Liver (tissue), 9 donors: ENCODE data around the gene MYO15A. TPM values are rescaled to one million over a fixed set of nuclear protein-coding genes. Genes with fewer than 3 reads are reported as not detected.
A peak's percentile ranks its signal among the peaks of the same experiment; 100 is the strongest.

ENCODE experiments used
- DNase-seq: peaks from one replicate; pipeline ENCODE4 v3.0.0-alpha.2; 2017; ENCODE audit warnings: low spot score
- H3K27ac ChIP-seq, 2 donors: one replicate each; pipeline ENCODE4 v1.7.0; 2013; ENCODE audit warnings: inconsistent platforms in 2 of 2, low read length in 2 of 2, control low read depth in 1 of 2, low read depth in 1 of 2, mild to moderate bottlenecking in 1 of 2
- H3K27me3 ChIP-seq, 4 donors: one replicate each; pipeline versions ENCODE4 v1.6.1 to v1.7.0; 2013; ENCODE audit warnings: low read length in 3 of 4, inconsistent platforms in 1 of 4, mild to moderate bottlenecking in 1 of 4, moderate library complexity in 1 of 4; ENCODE audit not compliant: control insufficient read depth in 4 of 4, insufficient read depth in 4 of 4
- H3K36me3 ChIP-seq, 4 donors: one replicate each; pipeline versions ENCODE4 v1.6.1 to v1.7.0; 2013; ENCODE audit warnings: low read length in 3 of 4, mild to moderate bottlenecking in 3 of 4, low read depth in 1 of 4, moderate library complexity in 1 of 4; ENCODE audit not compliant: control insufficient read depth in 4 of 4, insufficient read depth in 3 of 4
- H3K4me1 ChIP-seq, 4 donors: one replicate each; pipeline versions ENCODE4 v1.6.1 to v1.7.0; 2013; ENCODE audit warnings: low read length in 3 of 4, mild to moderate bottlenecking in 3 of 4, moderate library complexity in 1 of 4; ENCODE audit not compliant: control insufficient read depth in 4 of 4, insufficient read depth in 4 of 4
- H3K4me3 ChIP-seq, 3 donors: one replicate each; pipeline versions ENCODE4 v1.6.1 to v1.7.0; 2013; ENCODE audit warnings: low read length in 3 of 3, control low read depth in 1 of 3, low read depth in 1 of 3, mild to moderate bottlenecking in 1 of 3
- H3K9ac ChIP-seq, 2 donors: one replicate each; pipeline ENCODE4 v1.7.0; 2013; ENCODE audit warnings: low read length in 2 of 2, mild to moderate bottlenecking in 2 of 2, moderate library complexity in 2 of 2, control low read depth in 1 of 2, low read depth in 1 of 2
- H3K9me3 ChIP-seq, 4 donors: one replicate each; pipeline versions ENCODE4 v1.6.1 to v1.7.0; 2013; ENCODE audit warnings: low read length in 3 of 4; ENCODE audit not compliant: control insufficient read depth in 4 of 4
- ATF3 ChIP-seq: IDR thresholded peaks from 2 replicates; pipeline ENCODE4 v1.6.1; 2016; ENCODE audit warnings: antibody characterized with exemption
- EGR1 ChIP-seq, 2 donors: IDR thresholded peaks; 2 replicates each; pipeline ENCODE4 v1.6.1; 2016 to 2018; ENCODE audit warnings: antibody characterized with exemption in 2 of 2, low read depth in 2 of 2
- FOXA1 ChIP-seq: IDR thresholded peaks from 2 replicates; pipeline ENCODE4 v1.6.1; 2016; ENCODE audit warnings: antibody characterized with exemption
- FOXA2 ChIP-seq: IDR thresholded peaks from 2 replicates; pipeline ENCODE4 v1.6.1; 2016; ENCODE audit warnings: antibody characterized with exemption
- GABPA ChIP-seq, 2 donors: IDR thresholded peaks in 1 of 2; conservative IDR thresholded peaks in 1 of 2; 2 replicates each; pipeline ENCODE4 v1.6.1; 2016; ENCODE audit warnings: antibody characterized with exemption in 2 of 2, mild to moderate bottlenecking in 1 of 2, moderate library complexity in 1 of 2
- HNF4A ChIP-seq, 2 donors: conservative IDR thresholded peaks; 2 replicates each; pipeline ENCODE4 v1.6.1; 2016; ENCODE audit warnings: antibody characterized with exemption in 2 of 2, mild to moderate bottlenecking in 2 of 2
- HNF4G ChIP-seq: IDR thresholded peaks from 2 replicates; pipeline ENCODE4 v1.6.1; 2016; ENCODE audit warnings: antibody characterized with exemption
- NR2F2 ChIP-seq: IDR thresholded peaks from 2 replicates; pipeline ENCODE4 v1.6.1; 2016; ENCODE audit warnings: antibody characterized with exemption
- RAD21 ChIP-seq, 2 donors: IDR thresholded peaks; 2 replicates each; pipeline ENCODE4 v1.6.1; 2016; ENCODE audit warnings: antibody characterized with exemption in 2 of 2, mild to moderate bottlenecking in 2 of 2
- REST ChIP-seq: IDR thresholded peaks from 2 replicates; pipeline ENCODE4 v1.6.1; 2016; ENCODE audit warnings: antibody characterized with exemption, mild to moderate bottlenecking
- RXRA ChIP-seq, 2 donors: IDR thresholded peaks; 2 replicates each; pipeline ENCODE4 v1.6.1; 2017 to 2018; ENCODE audit warnings: antibody characterized with exemption in 2 of 2, mild to moderate bottlenecking in 1 of 2
- SP1 ChIP-seq: IDR thresholded peaks from 2 replicates; pipeline ENCODE4 v1.6.1; 2018; ENCODE audit warnings: antibody characterized with exemption, mild to moderate bottlenecking
- TAF1 ChIP-seq: conservative IDR thresholded peaks from 2 replicates; pipeline ENCODE4 v1.6.1; 2016; ENCODE audit warnings: antibody characterized with exemption, mild to moderate bottlenecking
- YY1 ChIP-seq: IDR thresholded peaks from 2 replicates; pipeline ENCODE4 v1.6.1; 2016; ENCODE audit warnings: antibody characterized with exemption, mild to moderate bottlenecking
- ZBTB33 ChIP-seq: IDR thresholded peaks from 2 replicates; pipeline ENCODE4 v1.6.1; 2016; ENCODE audit warnings: antibody characterized with exemption
- WGBS: extraction: QIAGEN DNeasy Blood & Tissue Kit; methylation state at CpG from one replicate; pipeline ENCODE4 v1.1.7; 2013; 5-methylcytosine and 5-hydroxymethylcytosine counted together
- polyA plus RNA-seq, 2 donors: library from polyadenylated mRNA; stranded (reverse) in 1 of 2; unstranded in 1 of 2; fragments of 200-250 nt in 1 of 2; fragments of >200 nt in 1 of 2; fragmentation: Nextera tagmentation in 1 of 2; extraction: Ambion mirVana in 1 of 2; gene quantifications; one replicate each; pipeline versions ENCODE4 v1.2.1 to v1.2.3, GENCODE V29; 2013 to 2015
- total RNA-seq, 2 donors: library from RNA; depleted of rRNA; stranded (reverse); fragments of >200 nt; gene quantifications; one replicate each; pipeline ENCODE4 v1.2.3, GENCODE V29; 2014
- donor health status: healthy.
- donor health status: healthy.
- donor health status: healthy.
- donor health status: healthy.
- donor health status: healthy.

The MYO15A gene
- total and polyA plus RNA-seq, 4 donors, result 0.15 to 2.9 (median 0.97) TPM

- peak; percentile 54 for DNase-seq
- TF ChIP-seq ZBTB33 (no peak), NR2F2 (peak; percentile 17)
- H3K4me1 ChIP-seq, result peaks cover 0 to 15% (median 6%) of the 10 kb centered on the region in 4 donors
- no peak overlapping the region for H3K9ac ChIP-seq
- no peak overlapping the region for H3K4me3 ChIP-seq
- no peaks in the 10 kb centered on the region for H3K36me3 ChIP-seq
- no peaks in the 10 kb centered on the region for H3K9me3 ChIP-seq
- no peaks in the 10 kb centered on the region for H3K27me3 ChIP-seq
- no peak overlapping the region for H3K27ac ChIP-seq
- 58% methylated on average over 23 of the region's 23 CpGs for WGBS
Measured at GRCh38 chr17:18224387-18225120, 116.0 kb downstream of the MYO15A start.

- H3K4me1 ChIP-seq, result peaks cover 0 to 15% (median 6%) of the 10 kb centered on the region in 4 donors
- no peaks in the 10 kb centered on the region for H3K9me3 ChIP-seq
- no peak within 1 kb of the TSS for H3K27ac ChIP-seq
- no peak within 1 kb of the TSS for H3K9ac ChIP-seq
- H3K27me3 ChIP-seq, result no peaks in the 10 kb centered on the region
- TF ChIP-seq EGR1 (IDR thresholded peaks at IDR 0.05; ENCODE audit: low read depth in 2 of 2) (no peak), RXRA (IDR thresholded peaks at IDR 0.05) (no peak), FOXA2 (no peak), YY1 (no peak), TAF1 (no peak), HNF4A (conservative IDR thresholded peaks at IDR 0.05) (no peak), GABPA (IDR thresholded peaks at IDR 0.05 in 1 of 2, conservative IDR thresholded peaks at IDR 0.05 in 1 of 2) (no peak), SP1 (no peak), HNF4G (no peak), ATF3 (no peak), NR2F2 (no peak)
- 1% methylated on average over 60 of the region's 60 CpGs for WGBS
- H3K4me3 ChIP-seq, result peak within 1 kb of the TSS; percentile 18 to 85 (median 43)
- DNase-seq, result peak; percentile 95
- H3K36me3 ChIP-seq, result no peaks in the 10 kb centered on the region
Measured at GRCh38 chr17:18225121-18225641, 116.6 kb downstream of the MYO15A start, which contains the start of gene LLGL1. Gene LLGL1, plus strand, starts transcription at chr17:18225635. Its CDS starts 48 bp downstream, at chr17:18225683.

GRCh38 chr17:18225642-18226283 lies 117.2 kb downstream of the MYO15A start:
- peak; percentile 46 for DNase-seq
- 4% methylated on average over 57 of the region's 57 CpGs for WGBS
- Histone ChIP-seq H3K4me3 (peak overlapping the region; percentile 18 to 85 (median 43)), H3K9ac (no peak overlapping the region), H3K36me3 (no peaks in the 10 kb centered on the region), H3K9me3 (no peaks in the 10 kb centered on the region), H3K4me1 (peaks cover 0 to 15% (median 6%) of the 10 kb centered on the region in 4 donors), H3K27ac (no peak overlapping the region), H3K27me3 (no peaks in the 10 kb centered on the region)
- no peak for TF ChIP-seq ZBTB33
- no peak for TF ChIP-seq REST
- no peak for TF ChIP-seq NR2F2
- TF ChIP-seq ATF3, result no peak
- TF ChIP-seq RAD21 (IDR thresholded peaks at IDR 0.05), result no peak
- TF ChIP-seq HNF4G, result no peak
- no peak for TF ChIP-seq HNF4A (conservative IDR thresholded peaks at IDR 0.05)
- no peak for TF ChIP-seq YY1
- TF ChIP-seq SP1, result no peak
- TF ChIP-seq FOXA1, result no peak
